ENCODE data around the gene NCAM2. TPM values are rescaled to one million over a fixed set of nuclear protein-coding genes. Genes with fewer than 3 reads are reported as not detected.

The NCAM2 gene
- total and polyA plus RNA-seq, 2 experiments from 2014 or later = 0.36 to 0.83 TPM

- TF ChIP-seq STAT1 (IDR thresholded peaks at IDR 0.05; ENCODE audit: unreplicated experiment) (no peak), ZNF331 (CRISPR knock-in tag; IDR thresholded peaks at IDR 0.05; ENCODE audit: low read depth) (no peak), CTCF (conservative IDR thresholded peaks at IDR 0.05; ENCODE audit: low read depth in 2 of 2) (no peak), EZH2phosphoT487 (IDR thresholded peaks at IDR 0.05; ENCODE audit: unreplicated experiment) (no peak), EZH2 (IDR thresholded peaks at IDR 0.05; ENCODE audit: low read depth, unreplicated experiment) (no peak)
These were observed 87.0 kb downstream of the NCAM2 start (continued) for GRCh38 chr21:21085206-21085605.

GRCh38 chr21:21096956-21097355, 98.7 kb downstream of the NCAM2 start:
- no peak overlapping the region for H2AFZ ChIP-seq
- no peaks in the 10 kb centered on the region for H3K27me3 ChIP-seq (ENCODE audit: insufficient read depth)
- no peak overlapping the region for H3K27ac ChIP-seq (ENCODE audit: low read depth)
- no peaks in the 10 kb centered on the region for H3K36me3 ChIP-seq (ENCODE audit: insufficient read depth)
- no peak overlapping the region for H3K4me3 Mint-ChIP-seq
- DNase-seq (ENCODE audit: low spot score) (no peak), ATAC-seq (no peak)
- no peaks in the 10 kb centered on the region for H3F3A ChIP-seq (replicated peaks; ENCODE audit: low read depth)
- H3K9me2 ChIP-seq (ENCODE audit: insufficient read depth) = no peaks in the 10 kb centered on the region
- H3K4me1 Mint-ChIP-seq = peaks cover 3% of the 10 kb centered on the region; the same call in 1 of the 3 replicates
- H3K36me3 Mint-ChIP-seq (ENCODE audit: low read depth) = no peaks in the 10 kb centered on the region
- H3K9me3 Mint-ChIP-seq = no peaks in the 10 kb centered on the region
- no peak overlapping the region for H3K4me3 ChIP-seq
- H3K79me2 ChIP-seq (replicated peaks; ENCODE audit: insufficient read depth) = no peaks in the 10 kb centered on the region
- no peaks in the 10 kb centered on the region for H3K27me3 Mint-ChIP-seq (ENCODE audit: insufficient read depth, low read depth, poor library complexity)
- no peaks in the 10 kb centered on the region for H4K20me1 ChIP-seq (replicated peaks; ENCODE audit: insufficient read depth)
- H3K4me1 ChIP-seq (ENCODE audit: insufficient read depth) = no peaks in the 10 kb centered on the region
- H3K27ac Mint-ChIP-seq = no peak overlapping the region
- no peak overlapping the region for H3K4me2 ChIP-seq
- TF ChIP-seq EZH2 (IDR thresholded peaks at IDR 0.05; ENCODE audit: low read depth, unreplicated experiment) (no peak), JUNB (IDR thresholded peaks at IDR 0.05; ENCODE audit: unreplicated experiment) (no peak), ETS1 (IDR thresholded peaks at IDR 0.05) (no peak), ZNF462 (CRISPR knock-in tag; IDR thresholded peaks at IDR 0.05) (no peak), CREB1 (CRISPR knock-in tag; IDR thresholded peaks at IDR 0.05; ENCODE audit: low read depth) (no peak), NANOG (IDR thresholded peaks at IDR 0.05; ENCODE audit: borderline replicate concordance) (no peak), ZNF331 (CRISPR knock-in tag; IDR thresholded peaks at IDR 0.05; ENCODE audit: low read depth) (no peak), REST (IDR thresholded peaks at IDR 0.05; ENCODE audit: unreplicated experiment) (no peak)

Measured in GM23338 (cell line).